Lower lobe of right lung (tissue), 2 donors: ENCODE measurements around the gene MTG1. TPM values are rescaled to one million over a fixed set of nuclear protein-coding genes. Genes with fewer than 3 reads are reported as not detected.

Source experiments
- ATAC-seq, 2 donors: fragments of 200-7000 bp; cut with Tn5 transposase; one replicate each; pipeline ENCODE4 v1.9.1; 2020 to 2022; ENCODE audit warnings: mild to moderate bottlenecking in 2 of 2, moderate library complexity in 2 of 2
- DNase-seq: peaks from one replicate; pipeline ENCODE4 v3.0.0-alpha.2; 2020
- H3K27ac ChIP-seq: fragments of 200-600 bp; one replicate; pipeline ENCODE4 v1.8.0; 2022
- H3K27me3 ChIP-seq: fragments of 200-600 bp; one replicate; pipeline ENCODE4 v1.8.0; 2022; ENCODE audit warnings: low read depth
- H3K36me3 ChIP-seq: fragments of 200-600 bp; one replicate; pipeline ENCODE4 v1.8.0; 2022; ENCODE audit warnings: mild to moderate bottlenecking
- H3K4me1 ChIP-seq: fragments of 200-600 bp; one replicate; pipeline ENCODE4 v1.8.0; 2022
- H3K4me3 ChIP-seq: fragments of 200-600 bp; one replicate; pipeline ENCODE4 v1.8.0; 2022; ENCODE audit warnings: mild to moderate bottlenecking
- H3K9me3 ChIP-seq: fragments of 200-600 bp; one replicate; pipeline ENCODE4 v1.8.0; 2022
- intact Hi-C: fragments of 100-400 bp; cut with DNase I; formaldehyde crosslinking; loops from one replicate; pipeline ENCODE4 v1.11.0; 2022
- total RNA-seq: library from RNA; stranded (reverse); fragmentation: NEBNext Ultra II Directional; extraction: Animal tissue kit (Norgen Biotek cat#: 25700); gene quantifications from one replicate; pipeline ENCODE4 v1.2.1, GENCODE V29; 2021
- TF ChIP-seq, protein P1 (sequence below): fragments of 200-600 bp; IDR thresholded peaks from one replicate; pipeline ENCODE4 v1.8.0; 2022; ENCODE audit warnings: antibody characterized with exemption, mild to moderate bottlenecking
- donor health status: DM: no; HTN: yes; CAD: no; lungs with severe emphysema.

The MTG1 gene
- total RNA-seq, 1 donor from 2014 or later: 41.7 TPM

DNA sequence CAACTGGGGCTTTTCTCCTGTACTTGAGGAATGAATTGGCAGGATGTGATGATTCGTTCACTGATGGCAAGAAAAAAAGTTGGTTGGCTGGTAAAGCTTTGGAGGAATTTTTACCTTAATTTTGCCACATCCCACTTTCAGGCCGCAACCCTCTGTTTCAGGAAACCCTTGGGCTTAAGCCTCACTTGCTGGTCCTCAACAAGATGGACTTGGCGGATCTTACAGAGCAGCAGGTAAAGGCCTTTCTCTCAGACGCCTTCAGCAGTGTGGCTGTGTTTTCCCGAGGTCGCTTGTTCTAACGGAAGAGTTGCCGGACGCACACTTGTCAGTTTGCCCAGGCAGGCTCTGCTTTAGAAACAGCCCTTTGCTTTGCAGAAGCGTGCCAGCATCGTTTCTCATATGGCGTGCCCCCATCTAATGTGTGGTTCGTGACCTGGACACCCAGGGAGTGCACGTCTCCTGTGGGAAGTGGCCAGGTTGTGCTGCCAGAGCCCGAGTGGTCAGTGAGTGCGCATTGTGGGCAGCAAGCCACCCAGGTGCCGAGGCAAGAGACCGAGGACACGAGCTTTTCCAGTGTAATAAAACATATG lies 2.2 kb downstream of the MTG1 start:
- peak; percentile 28 for DNase-seq

DNA sequence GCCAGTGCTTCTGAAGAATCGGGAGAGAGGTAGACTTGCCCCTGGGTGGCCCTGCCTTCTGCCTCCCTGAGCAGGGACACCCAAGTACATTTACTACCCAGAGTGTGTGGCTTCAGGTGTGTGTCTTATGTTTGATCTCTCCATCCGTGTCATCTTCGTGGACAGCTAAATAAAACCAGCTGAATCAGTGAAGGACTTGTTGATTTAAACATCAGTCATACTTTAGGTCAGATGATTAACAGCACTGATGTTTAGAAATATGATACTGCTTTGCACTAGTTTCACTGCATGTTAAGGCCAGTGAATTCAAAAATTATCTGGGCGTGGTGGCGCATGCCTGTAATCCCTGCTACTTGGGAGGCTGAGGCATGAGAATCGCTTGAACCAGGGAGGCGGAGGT lies 4.0 kb downstream of the MTG1 start:
- peaks cover 65% of the 10 kb centered on the region for H3K36me3 ChIP-seq
- H3K9me3 ChIP-seq: no peaks in the 10 kb centered on the region
- DNase-seq (no peak), ATAC-seq (no peak)
- no peaks in the 10 kb centered on the region for H3K27me3 ChIP-seq
- no peak overlapping the region for H3K4me3 ChIP-seq
- no peak overlapping the region for H3K27ac ChIP-seq
- intact Hi-C loops: no loop called here
- TF ChIP-seq, protein P1, sequence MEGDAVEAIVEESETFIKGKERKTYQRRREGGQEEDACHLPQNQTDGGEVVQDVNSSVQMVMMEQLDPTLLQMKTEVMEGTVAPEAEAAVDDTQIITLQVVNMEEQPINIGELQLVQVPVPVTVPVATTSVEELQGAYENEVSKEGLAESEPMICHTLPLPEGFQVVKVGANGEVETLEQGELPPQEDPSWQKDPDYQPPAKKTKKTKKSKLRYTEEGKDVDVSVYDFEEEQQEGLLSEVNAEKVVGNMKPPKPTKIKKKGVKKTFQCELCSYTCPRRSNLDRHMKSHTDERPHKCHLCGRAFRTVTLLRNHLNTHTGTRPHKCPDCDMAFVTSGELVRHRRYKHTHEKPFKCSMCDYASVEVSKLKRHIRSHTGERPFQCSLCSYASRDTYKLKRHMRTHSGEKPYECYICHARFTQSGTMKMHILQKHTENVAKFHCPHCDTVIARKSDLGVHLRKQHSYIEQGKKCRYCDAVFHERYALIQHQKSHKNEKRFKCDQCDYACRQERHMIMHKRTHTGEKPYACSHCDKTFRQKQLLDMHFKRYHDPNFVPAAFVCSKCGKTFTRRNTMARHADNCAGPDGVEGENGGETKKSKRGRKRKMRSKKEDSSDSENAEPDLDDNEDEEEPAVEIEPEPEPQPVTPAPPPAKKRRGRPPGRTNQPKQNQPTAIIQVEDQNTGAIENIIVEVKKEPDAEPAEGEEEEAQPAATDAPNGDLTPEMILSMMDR: no peak
- peaks cover 18% of the 10 kb centered on the region for H3K4me1 ChIP-seq

More for the DNA sequence above, 2.2 kb downstream of the MTG1 start:
- Histone ChIP-seq H3K27ac (no peak overlapping the region), H3K9me3 (no peaks in the 10 kb centered on the region), H3K4me1 (peaks cover 18% of the 10 kb centered on the region), H3K36me3 (peaks cover 49% of the 10 kb centered on the region), H3K4me3 (no peak overlapping the region), H3K27me3 (no peaks in the 10 kb centered on the region)
- no peak for ATAC-seq
- TF ChIP-seq, protein P1: no peak
- intact Hi-C loops: no loop called here

DNA sequence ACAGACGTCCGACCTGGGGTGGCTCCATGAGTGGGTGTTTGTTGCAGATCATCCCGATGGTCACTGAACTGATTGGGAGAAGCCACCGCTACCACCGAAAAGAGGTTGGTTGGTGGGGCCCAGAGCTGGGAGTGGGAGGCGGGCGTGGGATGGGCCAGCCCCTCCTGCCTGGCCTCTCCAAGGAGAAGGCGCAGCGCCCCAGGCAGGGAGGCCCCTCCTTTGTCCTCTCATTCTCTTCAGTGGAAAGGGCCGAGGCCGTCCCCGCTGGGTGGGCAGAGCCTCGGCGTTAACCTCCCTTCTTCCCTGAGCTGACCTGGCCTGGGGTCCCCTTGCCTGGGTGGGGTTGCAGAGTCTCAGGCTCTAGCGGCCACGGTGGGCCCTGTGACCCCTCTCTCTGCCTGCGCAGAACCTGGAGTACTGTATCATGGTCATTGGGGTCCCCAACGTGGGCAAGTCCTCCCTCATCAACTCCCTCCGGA lies 5.2 kb downstream of the MTG1 start:
- H3K4me1 ChIP-seq: peaks cover 12% of the 10 kb centered on the region
- no peak overlapping the region for H3K4me3 ChIP-seq
- no peaks in the 10 kb centered on the region for H3K27me3 ChIP-seq
- intact Hi-C loops: no loop called here
- H3K36me3 ChIP-seq: peaks cover 71% of the 10 kb centered on the region
- ATAC-seq: no peak
- no peaks in the 10 kb centered on the region for H3K9me3 ChIP-seq
- no peak overlapping the region for H3K27ac ChIP-seq
- DNase-seq: peak; percentile 28
- TF ChIP-seq, protein P1: no peak

DNA sequence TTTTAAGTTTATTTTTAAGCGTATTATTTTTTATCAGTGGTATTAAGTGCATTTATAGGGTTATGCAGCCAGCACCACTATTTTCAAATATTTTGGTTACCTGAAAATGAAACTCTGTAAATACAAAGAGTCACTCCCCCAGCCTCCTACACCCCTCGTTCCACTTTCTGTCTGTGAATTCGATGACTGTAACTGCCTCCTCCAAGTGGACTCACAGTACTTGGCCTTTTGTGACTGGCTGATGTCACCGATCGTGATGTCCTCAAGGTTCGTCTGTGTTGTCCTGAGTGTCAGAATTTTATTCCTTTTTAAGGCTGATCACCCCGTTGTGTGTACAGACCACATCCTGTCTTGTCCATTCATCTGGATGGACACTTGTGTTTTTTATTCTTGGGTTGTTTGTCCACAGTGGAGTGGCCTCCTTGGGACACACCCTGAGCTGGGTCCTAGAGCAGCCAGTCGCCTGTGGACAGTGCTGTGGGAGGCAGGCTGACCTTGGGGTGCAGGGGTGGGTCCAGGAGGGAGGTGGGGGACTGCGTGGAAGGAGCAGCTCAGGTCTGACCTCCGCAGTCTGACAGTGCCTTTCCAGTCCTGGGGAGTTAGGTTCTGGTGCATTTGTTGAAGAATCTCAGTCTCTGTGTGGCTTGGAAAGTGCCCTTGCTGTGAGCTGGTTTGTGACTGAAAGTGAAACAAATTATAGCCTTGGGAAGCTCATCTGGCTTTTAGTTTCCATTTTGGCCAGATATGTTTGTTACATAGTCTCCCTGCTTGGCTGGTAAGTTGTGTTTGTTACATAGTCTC lies 6.9 kb downstream of the MTG1 start:
- peak; percentile 14 to 44 for ATAC-seq
- peaks cover 83% of the 10 kb centered on the region for H3K36me3 ChIP-seq
- intact Hi-C loops: no loop called here

DNA sequence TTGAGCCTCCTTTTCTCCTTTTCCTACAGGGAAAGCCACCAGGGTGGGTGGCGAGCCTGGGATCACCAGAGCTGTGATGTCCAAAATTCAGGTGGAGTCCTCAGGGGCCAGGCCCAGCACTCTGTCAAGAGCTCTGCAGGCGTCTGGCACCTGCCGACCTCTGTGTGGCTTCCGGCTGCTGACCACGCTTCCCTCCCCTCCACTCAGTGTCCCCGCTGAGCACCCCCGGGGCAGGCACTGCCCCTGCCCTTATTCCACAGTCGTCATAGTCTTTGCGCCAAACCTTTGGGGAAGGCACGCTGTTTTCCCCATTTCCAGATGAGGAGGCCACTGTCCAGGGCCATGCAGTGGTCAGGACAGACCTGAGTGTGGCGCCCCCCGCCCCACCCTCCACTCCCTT lies 7.5 kb downstream of the MTG1 start:
- Histone ChIP-seq H3K27me3 (no peaks in the 10 kb centered on the region), H3K9me3 (no peaks in the 10 kb centered on the region), H3K4me3 (no peak overlapping the region), H3K27ac (peak overlapping the region; percentile 39), H3K36me3 (peaks cover 83% of the 10 kb centered on the region), H3K4me1 (no peaks in the 10 kb centered on the region)
- TF ChIP-seq, protein P1: no peak
- ATAC-seq (peak in 1 of 2 donors; percentile 22), DNase-seq (no peak)
- intact Hi-C loops: no loop called here

More for the DNA sequence above, 6.9 kb downstream of the MTG1 start:
- Histone ChIP-seq H3K4me1 (peaks cover under 1% of the 10 kb centered on the region), H3K27me3 (no peaks in the 10 kb centered on the region), H3K9me3 (no peaks in the 10 kb centered on the region), H3K4me3 (no peak overlapping the region), H3K27ac (peak overlapping the region; percentile 39)
- no peak for DNase-seq
- TF ChIP-seq, protein P1: no peak
